ENCODE results near the gene SMC5.

Gene SMC5

DNA sequence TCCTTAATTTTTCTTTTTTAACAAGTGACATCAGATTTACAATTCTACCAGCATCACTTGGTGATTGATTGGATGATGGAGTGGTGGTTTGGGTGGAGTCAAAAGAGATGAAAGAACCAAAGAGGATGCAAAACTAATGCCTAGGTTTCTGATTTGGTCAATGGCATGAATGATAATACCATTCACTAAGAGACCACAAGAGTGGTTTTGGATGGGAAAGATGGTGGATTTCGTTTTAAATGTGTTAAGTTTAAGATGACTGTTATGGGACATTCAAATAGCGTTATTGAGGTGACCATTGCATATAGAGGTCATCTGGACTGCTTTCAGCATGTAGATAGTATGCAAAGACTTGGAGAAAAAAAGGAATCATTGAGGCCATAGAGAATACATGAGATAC lies 3.6 kb downstream of the SMC5 start:
- FAIRE-seq, result no peak
- no peak for DNase-seq (ENCODE audit: insufficient read length, low spot score)
- TF ChIP-seq, protein P1, sequence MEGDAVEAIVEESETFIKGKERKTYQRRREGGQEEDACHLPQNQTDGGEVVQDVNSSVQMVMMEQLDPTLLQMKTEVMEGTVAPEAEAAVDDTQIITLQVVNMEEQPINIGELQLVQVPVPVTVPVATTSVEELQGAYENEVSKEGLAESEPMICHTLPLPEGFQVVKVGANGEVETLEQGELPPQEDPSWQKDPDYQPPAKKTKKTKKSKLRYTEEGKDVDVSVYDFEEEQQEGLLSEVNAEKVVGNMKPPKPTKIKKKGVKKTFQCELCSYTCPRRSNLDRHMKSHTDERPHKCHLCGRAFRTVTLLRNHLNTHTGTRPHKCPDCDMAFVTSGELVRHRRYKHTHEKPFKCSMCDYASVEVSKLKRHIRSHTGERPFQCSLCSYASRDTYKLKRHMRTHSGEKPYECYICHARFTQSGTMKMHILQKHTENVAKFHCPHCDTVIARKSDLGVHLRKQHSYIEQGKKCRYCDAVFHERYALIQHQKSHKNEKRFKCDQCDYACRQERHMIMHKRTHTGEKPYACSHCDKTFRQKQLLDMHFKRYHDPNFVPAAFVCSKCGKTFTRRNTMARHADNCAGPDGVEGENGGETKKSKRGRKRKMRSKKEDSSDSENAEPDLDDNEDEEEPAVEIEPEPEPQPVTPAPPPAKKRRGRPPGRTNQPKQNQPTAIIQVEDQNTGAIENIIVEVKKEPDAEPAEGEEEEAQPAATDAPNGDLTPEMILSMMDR (IDR thresholded peaks at IDR 0.05; ENCODE audit: insufficient read depth, missing control alignments), result no peak

DNA sequence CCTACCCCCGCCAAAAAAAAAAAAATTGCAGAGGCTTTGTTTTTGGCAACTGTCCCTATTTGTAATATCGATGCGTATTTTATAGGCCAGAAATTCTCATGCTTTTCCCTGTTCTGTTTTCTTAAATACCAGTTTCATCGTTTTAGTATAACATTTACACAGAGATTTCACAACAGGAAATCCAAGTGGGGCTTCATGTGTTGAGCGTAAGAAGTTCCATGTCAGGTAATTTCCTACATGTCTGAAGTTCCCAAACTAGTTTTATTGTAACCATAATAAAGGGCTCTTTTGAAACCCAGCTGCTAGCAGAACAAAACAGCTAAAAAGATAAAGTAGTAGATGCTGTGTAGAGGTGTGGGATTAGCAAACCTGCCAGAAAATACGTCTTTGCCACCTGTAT lies 4.2 kb downstream of the SMC5 start:
- no peak for DNase-seq (ENCODE audit: insufficient read length, low spot score)
- no peak for FAIRE-seq
- TF ChIP-seq, protein P1 (IDR thresholded peaks at IDR 0.05; ENCODE audit: insufficient read depth, missing control alignments), result no peak

DNA sequence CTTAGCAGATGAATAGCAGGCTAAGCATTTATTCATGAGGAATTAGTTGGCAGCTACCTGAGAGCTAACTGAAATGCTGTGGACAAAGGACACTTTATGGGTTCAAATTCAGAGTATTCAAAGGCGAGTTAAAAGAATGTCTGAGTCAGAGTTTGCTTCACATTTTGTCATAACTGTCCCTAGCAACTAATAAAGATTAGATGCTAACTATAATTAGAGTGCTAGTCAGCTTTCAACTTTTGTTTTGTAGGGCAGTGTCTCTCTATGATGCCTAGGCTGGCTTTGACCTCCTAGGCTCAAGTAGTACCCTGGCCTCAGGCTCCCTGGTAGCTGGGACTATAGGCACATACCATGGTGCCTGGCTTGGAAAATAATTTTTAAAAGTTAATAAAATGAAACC lies 4.6 kb downstream of the SMC5 start:
- FAIRE-seq (no peak), DNase-seq (ENCODE audit: insufficient read length, low spot score) (no peak)

DNA sequence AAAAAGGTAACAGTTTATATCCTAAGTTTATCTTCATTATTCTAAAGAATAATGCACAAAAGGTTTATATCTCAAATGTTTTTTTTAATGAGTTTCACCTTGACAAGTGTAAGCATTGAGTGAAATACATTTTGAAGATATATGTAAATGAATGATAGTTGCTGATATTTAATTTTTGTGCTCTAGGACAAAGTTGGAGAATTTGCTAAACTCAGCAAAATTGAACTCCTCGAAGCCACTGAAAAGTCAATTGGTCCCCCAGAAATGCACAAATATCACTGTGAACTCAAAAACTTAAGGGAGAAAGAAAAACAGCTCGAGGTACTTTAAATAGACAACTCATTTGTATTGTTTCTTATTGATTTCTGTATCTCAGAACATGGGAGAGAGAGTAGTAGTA lies 19.5 kb downstream of the SMC5 start:
- DNase-seq (ENCODE audit: insufficient read length, low spot score) (no peak), FAIRE-seq (no peak)
- TF ChIP-seq, protein P1 (IDR thresholded peaks at IDR 0.05; ENCODE audit: insufficient read depth, missing control alignments), result no peak

More for the DNA sequence above, 4.6 kb downstream of the SMC5 start:
- TF ChIP-seq, protein P1 (IDR thresholded peaks at IDR 0.05; ENCODE audit: insufficient read depth, missing control alignments), result no peak

DNA sequence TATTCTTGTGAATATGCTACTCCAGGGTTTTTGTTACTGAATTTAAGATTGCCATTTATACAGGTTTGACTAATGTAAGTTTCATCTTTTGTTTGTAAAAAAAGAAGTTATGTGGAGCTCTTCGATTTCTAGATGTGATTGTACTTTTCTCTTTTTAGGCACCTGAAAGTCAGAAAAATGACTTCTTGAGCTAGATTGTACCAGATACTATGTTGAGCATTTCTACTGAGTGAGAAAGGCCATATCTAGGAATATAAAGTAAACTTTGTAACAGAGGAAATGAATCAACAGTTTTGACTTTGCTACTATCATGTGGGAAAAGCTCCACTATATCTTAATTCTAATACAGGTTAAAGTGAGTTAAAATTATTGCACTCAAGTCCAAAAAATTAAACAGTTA lies 25.1 kb downstream of the SMC5 start:
- TF ChIP-seq, protein P1 (IDR thresholded peaks at IDR 0.05; ENCODE audit: insufficient read depth, missing control alignments), result no peak
- peak; percentile 61 for FAIRE-seq
- DNase-seq (ENCODE audit: insufficient read length, low spot score), result no peak

DNA sequence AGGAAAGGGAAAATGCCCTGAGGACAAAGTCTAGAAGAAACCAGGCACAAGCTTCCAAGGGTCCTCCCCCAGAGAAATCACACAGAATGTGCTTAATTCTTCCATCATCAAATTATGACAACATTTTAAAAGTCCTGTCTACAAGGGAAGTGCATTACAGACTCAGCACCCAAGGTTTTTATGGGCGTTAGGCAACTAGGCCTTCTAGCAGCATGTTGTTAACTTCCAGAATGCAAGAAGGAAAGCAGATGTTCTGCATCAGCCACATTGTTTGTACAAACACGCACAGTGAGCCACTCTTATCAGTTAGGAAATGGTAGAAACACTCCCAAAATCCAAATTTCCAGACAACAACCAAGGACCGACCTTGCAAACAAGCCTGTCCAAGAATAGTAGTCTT lies 26.5 kb downstream of the SMC5 start:
- DNase-seq (ENCODE audit: insufficient read length, low spot score), result no peak
- no peak for FAIRE-seq
- TF ChIP-seq, protein P1 (IDR thresholded peaks at IDR 0.05; ENCODE audit: insufficient read depth, missing control alignments), result no peak

DNA sequence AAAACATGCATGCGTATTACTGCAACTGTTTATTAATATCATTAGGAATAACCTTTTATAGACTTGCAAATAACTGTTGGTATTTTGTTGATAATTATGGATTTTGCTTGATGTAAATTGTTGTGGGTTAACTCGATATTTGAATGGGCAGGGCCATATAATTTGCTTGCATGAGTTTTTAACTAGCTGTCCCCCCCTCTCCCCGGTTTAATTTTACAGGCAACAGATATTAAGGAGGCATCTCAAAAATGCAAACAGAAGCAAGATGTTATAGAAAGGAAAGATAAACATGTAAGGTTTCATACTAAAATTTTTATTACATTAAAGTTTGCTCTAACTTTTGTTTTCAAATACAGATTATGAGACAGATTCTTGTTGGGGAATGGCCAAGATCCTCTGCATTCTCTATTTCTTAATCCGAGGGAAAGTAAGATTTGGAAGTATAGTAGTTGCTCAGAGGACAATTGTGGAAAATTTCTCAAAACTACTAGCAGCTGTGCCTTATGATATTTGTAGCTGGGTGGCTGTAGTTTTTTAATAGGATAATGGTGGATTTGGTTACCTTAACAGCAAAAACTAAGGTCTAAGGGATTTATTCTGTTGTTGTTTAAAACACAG lies 27.3 kb downstream of the SMC5 start:
- TF ChIP-seq, protein P1 (IDR thresholded peaks at IDR 0.05; ENCODE audit: insufficient read depth, missing control alignments), result no peak
- no peak for FAIRE-seq
- DNase-seq (ENCODE audit: insufficient read length, low spot score), result no peak

Data from D721Med (cell line).